ENCODE results near the gene RBPJL.

DNA sequence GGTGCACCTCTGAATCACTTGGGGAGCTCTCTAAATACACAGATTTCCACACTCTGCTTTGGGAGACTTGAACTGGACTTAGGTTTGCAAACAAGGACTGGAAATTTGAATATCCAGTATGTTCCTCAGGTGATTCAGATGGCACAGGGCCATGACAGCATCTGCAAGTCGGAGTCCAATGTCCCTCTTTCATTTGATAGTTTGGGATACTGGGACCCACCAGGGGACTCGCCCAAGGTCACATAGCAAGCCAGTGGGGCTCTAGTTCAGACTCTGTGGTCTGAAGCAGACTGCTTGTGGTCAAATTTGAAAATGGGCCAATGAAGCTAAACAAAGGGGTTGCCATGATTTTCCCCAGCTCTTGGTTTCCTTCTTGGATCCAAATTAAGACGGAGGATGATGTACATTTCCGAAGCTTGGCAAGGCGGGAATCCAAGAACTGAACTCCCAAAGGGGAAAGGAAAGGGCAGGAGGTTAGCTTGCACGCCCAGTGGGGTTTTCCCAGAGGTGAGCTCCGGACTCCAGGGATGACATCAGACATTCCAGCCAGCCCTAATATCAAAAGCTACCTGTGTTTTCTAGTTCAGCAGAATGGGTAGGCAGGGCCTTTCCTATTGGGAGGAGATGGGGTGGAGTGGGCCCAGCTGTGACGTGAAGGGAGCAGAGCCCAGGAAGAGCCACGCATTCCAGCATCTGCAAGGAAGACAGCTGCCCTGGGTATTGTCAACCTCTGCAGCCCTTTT lies 52.9 kb downstream of the RBPJL start:
- TF ChIP-seq, protein P1, sequence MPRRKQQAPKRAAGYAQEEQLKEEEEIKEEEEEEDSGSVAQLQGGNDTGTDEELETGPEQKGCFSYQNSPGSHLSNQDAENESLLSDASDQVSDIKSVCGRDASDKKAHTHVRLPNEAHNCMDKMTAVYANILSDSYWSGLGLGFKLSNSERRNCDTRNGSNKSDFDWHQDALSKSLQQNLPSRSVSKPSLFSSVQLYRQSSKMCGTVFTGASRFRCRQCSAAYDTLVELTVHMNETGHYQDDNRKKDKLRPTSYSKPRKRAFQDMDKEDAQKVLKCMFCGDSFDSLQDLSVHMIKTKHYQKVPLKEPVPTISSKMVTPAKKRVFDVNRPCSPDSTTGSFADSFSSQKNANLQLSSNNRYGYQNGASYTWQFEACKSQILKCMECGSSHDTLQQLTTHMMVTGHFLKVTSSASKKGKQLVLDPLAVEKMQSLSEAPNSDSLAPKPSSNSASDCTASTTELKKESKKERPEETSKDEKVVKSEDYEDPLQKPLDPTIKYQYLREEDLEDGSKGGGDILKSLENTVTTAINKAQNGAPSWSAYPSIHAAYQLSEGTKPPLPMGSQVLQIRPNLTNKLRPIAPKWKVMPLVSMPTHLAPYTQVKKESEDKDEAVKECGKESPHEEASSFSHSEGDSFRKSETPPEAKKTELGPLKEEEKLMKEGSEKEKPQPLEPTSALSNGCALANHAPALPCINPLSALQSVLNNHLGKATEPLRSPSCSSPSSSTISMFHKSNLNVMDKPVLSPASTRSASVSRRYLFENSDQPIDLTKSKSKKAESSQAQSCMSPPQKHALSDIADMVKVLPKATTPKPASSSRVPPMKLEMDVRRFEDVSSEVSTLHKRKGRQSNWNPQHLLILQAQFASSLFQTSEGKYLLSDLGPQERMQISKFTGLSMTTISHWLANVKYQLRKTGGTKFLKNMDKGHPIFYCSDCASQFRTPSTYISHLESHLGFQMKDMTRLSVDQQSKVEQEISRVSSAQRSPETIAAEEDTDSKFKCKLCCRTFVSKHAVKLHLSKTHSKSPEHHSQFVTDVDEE (CRISPR knock-in tag; IDR thresholded peaks at IDR 0.05) = no peak
- TF ChIP-seq ZFP3 (CRISPR knock-in tag; IDR thresholded peaks at IDR 0.05) (no peak), ZNF8 (CRISPR knock-in tag; IDR thresholded peaks at IDR 0.05) (no peak)

All from SK-N-SH treated with all-trans-retinoic acid at 6 μM for 48 hours (cell line).